ENCODE data around the gene ZNF518B.

The ZNF518B gene

DNA sequence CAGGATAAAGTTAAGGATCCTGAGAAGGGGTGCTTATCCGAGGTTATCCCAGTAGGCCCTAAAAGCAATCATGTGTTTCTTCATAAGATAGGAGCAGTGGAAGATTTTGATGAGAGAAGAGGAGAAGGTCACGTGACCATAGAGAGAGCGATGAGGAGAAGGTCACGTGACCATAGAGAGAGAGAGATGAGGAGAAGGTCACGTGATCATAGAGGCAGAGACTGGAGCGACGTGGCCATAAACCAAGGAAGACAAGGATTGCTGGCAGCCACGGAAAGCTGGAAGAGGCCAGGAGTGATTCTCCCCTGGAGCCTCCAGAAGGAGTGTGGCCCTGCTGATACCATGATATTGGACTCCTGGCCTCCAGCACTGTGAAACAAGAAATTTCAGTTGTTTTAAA lies 38.4 kb upstream of the ZNF518B start:
- TF ChIP-seq, protein P1, sequence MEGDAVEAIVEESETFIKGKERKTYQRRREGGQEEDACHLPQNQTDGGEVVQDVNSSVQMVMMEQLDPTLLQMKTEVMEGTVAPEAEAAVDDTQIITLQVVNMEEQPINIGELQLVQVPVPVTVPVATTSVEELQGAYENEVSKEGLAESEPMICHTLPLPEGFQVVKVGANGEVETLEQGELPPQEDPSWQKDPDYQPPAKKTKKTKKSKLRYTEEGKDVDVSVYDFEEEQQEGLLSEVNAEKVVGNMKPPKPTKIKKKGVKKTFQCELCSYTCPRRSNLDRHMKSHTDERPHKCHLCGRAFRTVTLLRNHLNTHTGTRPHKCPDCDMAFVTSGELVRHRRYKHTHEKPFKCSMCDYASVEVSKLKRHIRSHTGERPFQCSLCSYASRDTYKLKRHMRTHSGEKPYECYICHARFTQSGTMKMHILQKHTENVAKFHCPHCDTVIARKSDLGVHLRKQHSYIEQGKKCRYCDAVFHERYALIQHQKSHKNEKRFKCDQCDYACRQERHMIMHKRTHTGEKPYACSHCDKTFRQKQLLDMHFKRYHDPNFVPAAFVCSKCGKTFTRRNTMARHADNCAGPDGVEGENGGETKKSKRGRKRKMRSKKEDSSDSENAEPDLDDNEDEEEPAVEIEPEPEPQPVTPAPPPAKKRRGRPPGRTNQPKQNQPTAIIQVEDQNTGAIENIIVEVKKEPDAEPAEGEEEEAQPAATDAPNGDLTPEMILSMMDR (conservative IDR thresholded peaks at IDR 0.05; ENCODE audit: low read depth, low read length): no peak
- no peak overlapping the region for H3K4me3 ChIP-seq (ENCODE audit: low read depth, low read length)
- DNase-seq (ENCODE audit: low read depth): no peak

DNA sequence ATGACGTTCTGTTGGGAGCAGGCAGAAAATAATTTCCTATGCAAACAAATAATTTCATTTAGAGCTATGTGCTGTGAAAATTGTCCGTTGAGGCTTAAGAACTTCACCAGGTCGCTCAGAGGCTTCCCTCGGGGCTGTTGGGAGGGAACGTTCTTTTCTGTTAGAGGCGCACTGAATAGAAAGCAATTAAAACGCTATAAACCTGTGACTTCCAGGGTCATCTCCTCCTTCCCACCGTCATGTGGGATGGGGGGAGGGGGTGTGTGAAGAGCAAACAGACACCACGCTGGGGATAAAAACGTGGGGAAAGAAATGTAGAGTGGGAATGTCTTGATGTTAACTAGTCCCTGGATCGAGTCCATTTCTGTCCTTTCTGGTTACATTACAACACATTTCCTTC lies 35.2 kb upstream of the ZNF518B start:
- DNase-seq (ENCODE audit: low read depth): no peak
- TF ChIP-seq, protein P1 (conservative IDR thresholded peaks at IDR 0.05; ENCODE audit: low read depth, low read length): no peak
- H3K4me3 ChIP-seq (ENCODE audit: low read depth, low read length): no peak overlapping the region

DNA sequence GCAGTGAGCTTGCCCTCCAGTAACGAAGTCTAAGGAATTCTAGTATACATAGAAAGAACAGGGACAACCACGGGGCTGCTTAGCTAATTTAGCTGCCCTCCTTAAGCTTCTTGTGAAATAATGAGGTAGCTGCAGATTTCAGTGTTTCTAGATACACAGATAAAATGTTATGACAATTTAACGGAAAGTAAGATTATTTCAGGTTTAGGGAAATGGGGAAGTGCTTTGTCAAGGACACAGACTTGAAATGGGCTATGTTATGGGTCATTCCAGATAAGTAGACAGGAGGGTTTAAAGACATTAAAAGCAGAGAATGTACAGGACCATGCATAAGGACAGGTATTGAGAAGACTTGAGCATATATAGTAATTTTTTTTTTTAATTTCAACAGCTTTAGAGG lies 34.2 kb upstream of the ZNF518B start:
- TF ChIP-seq, protein P1 (conservative IDR thresholded peaks at IDR 0.05; ENCODE audit: low read depth, low read length): no peak

DNA sequence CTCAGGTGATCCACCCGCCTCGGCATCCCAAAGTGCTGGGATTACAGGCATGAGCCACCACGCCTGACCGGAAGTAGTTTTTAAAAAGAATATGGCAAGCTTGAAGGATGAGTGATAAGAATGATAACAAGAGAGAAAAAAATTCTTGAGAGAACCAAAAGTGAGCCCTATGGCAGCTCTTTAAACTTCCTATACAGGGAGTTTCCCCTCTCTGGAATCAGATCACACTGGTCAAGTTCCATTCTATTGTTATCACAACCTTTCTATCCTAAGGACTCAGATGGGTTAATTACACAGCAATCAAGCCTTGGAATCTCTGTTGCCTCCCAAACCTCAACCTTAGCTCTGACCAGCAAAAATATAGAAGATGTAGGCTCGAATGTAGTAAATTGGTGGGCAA lies 33.8 kb upstream of the ZNF518B start:
- TF ChIP-seq, protein P1 (conservative IDR thresholded peaks at IDR 0.05; ENCODE audit: low read depth, low read length): no peak
- no peak for DNase-seq (ENCODE audit: low read depth)

More for the DNA sequence above, 34.2 kb upstream of the ZNF518B start:
- DNase-seq (ENCODE audit: low read depth): no peak
- H3K4me3 ChIP-seq (ENCODE audit: low read depth, low read length): no peak overlapping the region

DNA sequence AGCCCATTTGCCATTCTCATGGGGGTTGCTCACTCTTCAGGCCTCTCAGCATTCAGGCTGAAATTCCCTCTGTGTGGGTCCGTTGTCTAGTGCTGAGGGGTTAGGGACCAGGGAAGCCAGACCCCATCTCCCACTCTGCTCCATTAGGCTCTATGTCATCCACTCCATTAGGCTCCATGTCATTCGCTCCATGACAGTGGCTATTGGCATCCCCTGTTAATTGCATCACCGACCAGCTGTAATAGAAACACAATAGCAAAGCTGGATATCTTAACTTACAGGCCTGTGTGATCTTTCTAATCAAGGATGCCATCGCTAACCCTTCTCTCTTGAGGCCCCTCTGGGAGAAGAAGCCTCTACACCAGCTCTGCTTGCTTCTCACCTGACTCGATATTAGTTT lies 25.7 kb upstream of the ZNF518B start:
- TF ChIP-seq, protein P1 (conservative IDR thresholded peaks at IDR 0.05; ENCODE audit: low read depth, low read length): no peak
- no peak overlapping the region for H3K4me3 ChIP-seq (ENCODE audit: low read depth, low read length)
- no peak for DNase-seq (ENCODE audit: low read depth)

More for the DNA sequence above, 33.8 kb upstream of the ZNF518B start:
- H3K4me3 ChIP-seq (ENCODE audit: low read depth, low read length): no peak overlapping the region

DNA sequence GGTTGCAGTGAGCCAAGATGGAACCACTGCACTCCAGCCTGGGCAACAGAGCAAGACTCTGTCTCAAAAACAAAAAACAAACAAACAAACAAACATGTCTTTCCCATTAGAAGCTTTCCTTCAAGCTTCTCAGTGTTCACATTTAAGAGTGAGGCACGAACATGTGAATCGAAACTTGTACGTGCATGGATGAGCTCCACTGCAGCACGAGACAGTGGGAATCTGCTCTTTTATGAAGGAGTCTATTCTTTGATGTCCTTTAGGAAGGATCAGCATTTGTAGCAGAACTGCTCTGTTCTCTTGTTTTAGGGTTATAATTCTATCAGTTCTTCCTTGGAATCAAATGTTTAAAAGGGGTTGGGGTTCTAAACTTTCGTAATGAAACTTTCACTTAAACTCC lies 23.4 kb upstream of the ZNF518B start:
- TF ChIP-seq, protein P1 (conservative IDR thresholded peaks at IDR 0.05; ENCODE audit: low read depth, low read length): no peak
- no peak for DNase-seq (ENCODE audit: low read depth)
- H3K4me3 ChIP-seq (ENCODE audit: low read depth, low read length): no peak overlapping the region

DNA sequence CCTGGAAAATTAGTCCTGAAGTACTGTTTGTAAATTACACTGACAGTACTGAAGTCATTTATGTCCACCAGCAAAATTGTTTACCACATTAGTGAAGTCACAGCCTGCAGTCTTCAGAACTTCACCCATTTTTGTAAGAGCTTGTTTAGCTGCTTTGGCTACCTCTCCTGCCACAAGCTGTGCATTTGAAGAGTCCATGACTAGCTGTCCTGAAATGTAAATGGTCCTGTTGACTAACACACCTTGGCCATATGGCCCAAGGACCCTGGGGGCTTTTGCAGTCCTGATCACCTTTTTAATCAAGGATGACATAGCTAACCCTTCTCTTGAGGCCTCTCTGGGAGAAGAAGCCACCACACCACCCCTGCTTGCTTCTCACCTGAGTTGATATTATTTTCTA lies 21.4 kb upstream of the ZNF518B start:
- TF ChIP-seq, protein P1 (conservative IDR thresholded peaks at IDR 0.05; ENCODE audit: low read depth, low read length): no peak
- no peak for DNase-seq (ENCODE audit: low read depth)
- no peak overlapping the region for H3K4me3 ChIP-seq (ENCODE audit: low read depth, low read length)
